Activated CD4-positive, alpha-beta T cell treated with anti-CD3 and anti-CD28 coated beads for 48 hours (primary cell): Measurements from ENCODE around the gene BAIAP3.

ENCODE experiments used
- DNase-seq: peaks from one replicate; pipeline ENCODE4 v3.0.0-alpha.2; 2020

The BAIAP3 gene

GRCh38 chr16:1299012-1299867, 34.2 kb upstream of the BAIAP3 start:
- DNase-seq, result no peak

- DNase-seq, result no peak
These were observed 33.6 kb upstream of the BAIAP3 start for GRCh38 chr16:1299868-1300203.

- peak; percentile 82 for DNase-seq
These were observed 32.6 kb upstream of the BAIAP3 start for GRCh38 chr16:1300664-1301476.

GRCh38 chr16:1301562-1301961, 31.9 kb upstream of the BAIAP3 start:
- no peak for DNase-seq

- DNase-seq, result no peak
These were observed 27.6 kb upstream of the BAIAP3 start for GRCh38 chr16:1305823-1306222.

- DNase-seq, result no peak
These were observed 27.1 kb upstream of the BAIAP3 start for GRCh38 chr16:1306334-1306733.

GRCh38 chr16:1308036-1308976, 25.1 kb upstream of the BAIAP3 start:
- DNase-seq, result no peak

- peak; percentile 98 for DNase-seq
These were observed 24.2 kb upstream of the BAIAP3 start, which contains the start of gene UBE2I for GRCh38 chr16:1308977-1309885. TSS of gene UBE2I (plus strand) at chr16:1309636. CDS start at chr16:1314031, 4,395 bp downstream.

GRCh38 chr16:1309888-1310831, 23.3 kb upstream of the BAIAP3 start:
- DNase-seq, result peak; percentile 69

- DNase-seq, result peak; percentile 43
These were observed 22.6 kb upstream of the BAIAP3 start for GRCh38 chr16:1310832-1311200.

GRCh38 chr16:1311212-1311737, 22.2 kb upstream of the BAIAP3 start:
- DNase-seq, result no peak

GRCh38 chr16:1311738-1312466, 21.5 kb upstream of the BAIAP3 start:
- DNase-seq, result no peak

- DNase-seq, result no peak
These were observed 21.0 kb upstream of the BAIAP3 start for GRCh38 chr16:1312467-1312816.

- DNase-seq, result no peak
These were observed 20.5 kb upstream of the BAIAP3 start for GRCh38 chr16:1312903-1313302.

- DNase-seq, result no peak
These were observed 19.6 kb upstream of the BAIAP3 start for GRCh38 chr16:1313721-1314369.

- DNase-seq, result no peak
These were observed 18.9 kb upstream of the BAIAP3 start for GRCh38 chr16:1314399-1315068.

GRCh38 chr16:1315081-1316032, 18.1 kb upstream of the BAIAP3 start:
- no peak for DNase-seq
